ENCODE results near the gene MPZL3.

DNA sequence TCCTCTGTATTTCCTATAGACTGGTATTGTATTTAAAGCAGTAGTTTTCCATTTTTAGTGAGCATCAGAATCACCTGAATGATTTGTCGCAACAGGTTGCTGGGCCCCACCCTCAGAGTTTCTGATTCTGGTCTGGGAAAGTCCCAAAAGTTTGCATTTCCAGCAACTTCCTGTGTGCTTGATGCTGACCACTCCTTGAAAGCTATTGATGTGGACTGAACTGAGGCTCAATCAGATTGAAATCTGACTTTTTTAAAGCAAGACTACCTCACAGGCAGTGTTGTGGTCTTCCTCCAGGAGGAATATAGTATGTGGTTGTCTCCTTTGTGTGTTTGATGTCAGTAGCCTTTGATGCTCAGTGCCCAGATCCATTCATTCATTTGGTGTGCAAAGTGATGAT lies 29.1 kb upstream of the MPZL3 start:
- TF ChIP-seq, protein P1, sequence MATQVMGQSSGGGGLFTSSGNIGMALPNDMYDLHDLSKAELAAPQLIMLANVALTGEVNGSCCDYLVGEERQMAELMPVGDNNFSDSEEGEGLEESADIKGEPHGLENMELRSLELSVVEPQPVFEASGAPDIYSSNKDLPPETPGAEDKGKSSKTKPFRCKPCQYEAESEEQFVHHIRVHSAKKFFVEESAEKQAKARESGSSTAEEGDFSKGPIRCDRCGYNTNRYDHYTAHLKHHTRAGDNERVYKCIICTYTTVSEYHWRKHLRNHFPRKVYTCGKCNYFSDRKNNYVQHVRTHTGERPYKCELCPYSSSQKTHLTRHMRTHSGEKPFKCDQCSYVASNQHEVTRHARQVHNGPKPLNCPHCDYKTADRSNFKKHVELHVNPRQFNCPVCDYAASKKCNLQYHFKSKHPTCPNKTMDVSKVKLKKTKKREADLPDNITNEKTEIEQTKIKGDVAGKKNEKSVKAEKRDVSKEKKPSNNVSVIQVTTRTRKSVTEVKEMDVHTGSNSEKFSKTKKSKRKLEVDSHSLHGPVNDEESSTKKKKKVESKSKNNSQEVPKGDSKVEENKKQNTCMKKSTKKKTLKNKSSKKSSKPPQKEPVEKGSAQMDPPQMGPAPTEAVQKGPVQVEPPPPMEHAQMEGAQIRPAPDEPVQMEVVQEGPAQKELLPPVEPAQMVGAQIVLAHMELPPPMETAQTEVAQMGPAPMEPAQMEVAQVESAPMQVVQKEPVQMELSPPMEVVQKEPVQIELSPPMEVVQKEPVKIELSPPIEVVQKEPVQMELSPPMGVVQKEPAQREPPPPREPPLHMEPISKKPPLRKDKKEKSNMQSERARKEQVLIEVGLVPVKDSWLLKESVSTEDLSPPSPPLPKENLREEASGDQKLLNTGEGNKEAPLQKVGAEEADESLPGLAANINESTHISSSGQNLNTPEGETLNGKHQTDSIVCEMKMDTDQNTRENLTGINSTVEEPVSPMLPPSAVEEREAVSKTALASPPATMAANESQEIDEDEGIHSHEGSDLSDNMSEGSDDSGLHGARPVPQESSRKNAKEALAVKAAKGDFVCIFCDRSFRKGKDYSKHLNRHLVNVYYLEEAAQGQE (IDR thresholded peaks at IDR 0.05; ENCODE audit: borderline replicate concordance), result no peak
- no peak for TF ChIP-seq MXI1 (conservative IDR thresholded peaks at IDR 0.05; ENCODE audit: poor library complexity, severe bottlenecking)
- TF ChIP-seq, protein P2, sequence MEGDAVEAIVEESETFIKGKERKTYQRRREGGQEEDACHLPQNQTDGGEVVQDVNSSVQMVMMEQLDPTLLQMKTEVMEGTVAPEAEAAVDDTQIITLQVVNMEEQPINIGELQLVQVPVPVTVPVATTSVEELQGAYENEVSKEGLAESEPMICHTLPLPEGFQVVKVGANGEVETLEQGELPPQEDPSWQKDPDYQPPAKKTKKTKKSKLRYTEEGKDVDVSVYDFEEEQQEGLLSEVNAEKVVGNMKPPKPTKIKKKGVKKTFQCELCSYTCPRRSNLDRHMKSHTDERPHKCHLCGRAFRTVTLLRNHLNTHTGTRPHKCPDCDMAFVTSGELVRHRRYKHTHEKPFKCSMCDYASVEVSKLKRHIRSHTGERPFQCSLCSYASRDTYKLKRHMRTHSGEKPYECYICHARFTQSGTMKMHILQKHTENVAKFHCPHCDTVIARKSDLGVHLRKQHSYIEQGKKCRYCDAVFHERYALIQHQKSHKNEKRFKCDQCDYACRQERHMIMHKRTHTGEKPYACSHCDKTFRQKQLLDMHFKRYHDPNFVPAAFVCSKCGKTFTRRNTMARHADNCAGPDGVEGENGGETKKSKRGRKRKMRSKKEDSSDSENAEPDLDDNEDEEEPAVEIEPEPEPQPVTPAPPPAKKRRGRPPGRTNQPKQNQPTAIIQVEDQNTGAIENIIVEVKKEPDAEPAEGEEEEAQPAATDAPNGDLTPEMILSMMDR (IDR thresholded peaks at IDR 0.05; ENCODE audit: poor library complexity, severe bottlenecking), result no peak
- TF ChIP-seq EZH2 (IDR thresholded peaks at IDR 0.05; ENCODE audit: borderline replicate concordance, insufficient read depth, low read length, poor library complexity, severe bottlenecking), result no peak
- no peak for TF ChIP-seq EP300 (conservative IDR thresholded peaks at IDR 0.05; ENCODE audit: poor library complexity, severe bottlenecking)
- TF ChIP-seq POLR2AphosphoS5 (IDR thresholded peaks at IDR 0.05), result no peak
- TF ChIP-seq SMC3 (conservative IDR thresholded peaks at IDR 0.05; ENCODE audit: poor library complexity), result no peak
- TF ChIP-seq RAD21 (conservative IDR thresholded peaks at IDR 0.05), result no peak

Measured in neural cell (in vitro differentiated cells).